H9 (cell line): Measurements from ENCODE around the gene DNHD1. TPM values are rescaled to one million over a fixed set of nuclear protein-coding genes. Genes with fewer than 3 reads are reported as not detected.

Experiments used
- DNase-seq: peaks from one replicate; pipeline ENCODE4 v3.0.0-alpha.2; 2017
- H2AFZ ChIP-seq: one replicate; pipeline ENCODE4 v1.6.1; 2013; ENCODE audit warnings: mild to moderate bottlenecking, low read length, control low read depth, moderate library complexity
- H2AK5ac ChIP-seq: 2 replicates; pipeline ENCODE4 v1.6.1; 2013; ENCODE audit warnings: low read length, control low read depth, mixed read lengths; ENCODE audit not compliant: insufficient read length
- H2BK120ac ChIP-seq: one replicate; pipeline ENCODE4 v1.6.1; 2013; ENCODE audit warnings: low read depth, mild to moderate bottlenecking, low read length, control low read depth, inconsistent platforms; ENCODE audit not compliant: poor library complexity, severe bottlenecking
- H2BK12ac ChIP-seq: 2 replicates; pipeline ENCODE4 v1.6.1; 2013; ENCODE audit warnings: low read length, control low read depth, mixed read lengths, low read depth; ENCODE audit not compliant: insufficient read length
- H2BK15ac ChIP-seq: 2 replicates; pipeline ENCODE4 v1.6.1; 2013; ENCODE audit warnings: low read depth, low read length, control low read depth
- H2BK20ac ChIP-seq: one replicate; pipeline ENCODE4 v1.6.1; 2013; ENCODE audit warnings: low read depth, mild to moderate bottlenecking, low read length, control low read depth, inconsistent platforms; ENCODE audit not compliant: poor library complexity, severe bottlenecking
- H2BK5ac ChIP-seq: 2 replicates; pipeline ENCODE4 v1.6.1; 2013; ENCODE audit warnings: low read length, control low read depth, mixed read lengths; ENCODE audit not compliant: insufficient read length
- H3K14ac ChIP-seq: 2 replicates; pipeline ENCODE4 v1.6.1; 2013; ENCODE audit warnings: low read length, control low read depth; ENCODE audit not compliant: insufficient read depth
- H3K18ac ChIP-seq: 2 replicates; pipeline ENCODE4 v1.6.1; 2013; ENCODE audit warnings: low read depth, mild to moderate bottlenecking, mixed read lengths, low read length, control low read depth; ENCODE audit not compliant: insufficient read length
- H3K23ac ChIP-seq: 2 replicates; pipeline ENCODE4 v1.6.1; 2013; ENCODE audit warnings: low read length, control low read depth, mixed read lengths, low read depth; ENCODE audit not compliant: insufficient read length
- H3K23me2 ChIP-seq: 2 replicates; pipeline ENCODE4 v1.6.1; 2013; ENCODE audit warnings: low read depth, mild to moderate bottlenecking, mixed read lengths, low read length, control low read depth; ENCODE audit not compliant: insufficient read length, poor library complexity, severe bottlenecking
- H3K27ac ChIP-seq: 2 replicates; pipeline ENCODE4 v1.5.1; 2013; ENCODE audit warnings: low read length, control low read depth, mixed read lengths, low read depth; ENCODE audit not compliant: insufficient read length
- H3K27me3 ChIP-seq: 2 replicates; pipeline ENCODE4 v1.6.1; 2013; ENCODE audit warnings: low read length, control low read depth, inconsistent platforms; ENCODE audit not compliant: insufficient read depth
- H3K4ac ChIP-seq: 2 replicates; pipeline ENCODE4 v1.6.1; 2013; ENCODE audit warnings: low read depth, mild to moderate bottlenecking, control low read depth, inconsistent platforms, low read length, moderate library complexity
- H3K4me1 ChIP-seq: 2 replicates; pipeline ENCODE4 v1.6.1; 2013; ENCODE audit warnings: low read length, control low read depth, inconsistent platforms; ENCODE audit not compliant: insufficient read depth
- H3K4me2 ChIP-seq: 2 replicates; pipeline ENCODE4 v1.6.1; 2013; ENCODE audit warnings: low read length, control low read depth, mixed read lengths; ENCODE audit not compliant: insufficient read length, insufficient read depth
- H3K56ac ChIP-seq: 2 replicates; pipeline ENCODE4 v1.6.1; 2013; ENCODE audit warnings: low read depth, mild to moderate bottlenecking, mixed read lengths, low read length, control low read depth; ENCODE audit not compliant: insufficient read length
- H3K79me1 ChIP-seq: 2 replicates; pipeline ENCODE4 v1.6.1; 2013; ENCODE audit warnings: low read depth, mild to moderate bottlenecking, moderate library complexity, low read length, control low read depth, inconsistent platforms; ENCODE audit not compliant: insufficient read depth, poor library complexity, severe bottlenecking
- H3K79me2 ChIP-seq: 2 replicates; pipeline ENCODE4 v1.6.1; 2013; ENCODE audit warnings: low read length, control low read depth, inconsistent platforms; ENCODE audit not compliant: insufficient read depth
- H3K9ac ChIP-seq: 2 replicates; pipeline ENCODE4 v1.6.1; 2013; ENCODE audit warnings: low read length, control low read depth, mixed read lengths; ENCODE audit not compliant: insufficient read length; ENCODE audit errors: extremely low read depth
- H3K9me3 ChIP-seq: one replicate; pipeline ENCODE4 v1.6.1; 2013; ENCODE audit warnings: low read depth, low read length, inconsistent platforms; ENCODE audit not compliant: control insufficient read depth
- H3T11ph ChIP-seq: one replicate; pipeline ENCODE4 v1.6.1; 2013; ENCODE audit warnings: mild to moderate bottlenecking, low read length, control low read depth, inconsistent platforms
- H4K20me1 ChIP-seq: one replicate; pipeline ENCODE4 v1.6.1; 2013; ENCODE audit not compliant: control insufficient read depth, insufficient read length, insufficient read depth
- H4K5ac ChIP-seq: 2 replicates; pipeline ENCODE4 v1.6.1; 2013; ENCODE audit warnings: low read depth, mild to moderate bottlenecking, mixed read lengths, low read length, control low read depth; ENCODE audit not compliant: insufficient read length
- H4K8ac ChIP-seq: replicated peaks from 2 replicates; pipeline ENCODE4 v1.6.1; 2013; ENCODE audit warnings: low read length, control low read depth, mixed read lengths, low read depth; ENCODE audit not compliant: insufficient read length
- H4K91ac ChIP-seq: 2 replicates; pipeline ENCODE4 v1.6.1; 2013; ENCODE audit warnings: low read depth, mild to moderate bottlenecking, moderate library complexity, mixed read lengths, low read length, control low read depth; ENCODE audit not compliant: insufficient read length
- H3K27ac Mint-ChIP-seq, 3 experiments: 2 replicates in 2 of 3; 3 replicates in 1 of 3; pipeline ENCODE4 v1.8.0; 2020 to 2021; ENCODE audit warnings: mixed read lengths in 3 of 3, mild to moderate bottlenecking in 1 of 3, moderate library complexity in 1 of 3
- H3K27me3 Mint-ChIP-seq: 2 replicates; pipeline ENCODE4 v1.8.0; 2021; ENCODE audit warnings: low read depth, mild to moderate bottlenecking, moderate library complexity, mixed read lengths
- H3K36me3 Mint-ChIP-seq, 3 experiments: 2 replicates in 2 of 3; 3 replicates in 1 of 3; pipeline ENCODE4 v1.8.0; 2020 to 2021; ENCODE audit warnings: low read depth in 3 of 3, mixed read lengths in 3 of 3; ENCODE audit not compliant: insufficient read depth in 1 of 3
- H3K4me1 Mint-ChIP-seq, 2 experiments: 2 replicates each; pipeline ENCODE4 v1.8.0; 2020; ENCODE audit warnings: mixed read lengths in 2 of 2
- H3K4me3 Mint-ChIP-seq, 2 experiments: 2 replicates in 1 of 2; 3 replicates in 1 of 2; pipeline ENCODE4 v1.8.0; 2020 to 2021; ENCODE audit warnings: mild to moderate bottlenecking in 2 of 2, mixed read lengths in 2 of 2, moderate library complexity in 1 of 2
- H3K9me3 Mint-ChIP-seq, 2 experiments: 2 replicates in 1 of 2; 3 replicates in 1 of 2; pipeline ENCODE4 v1.8.0; 2020; ENCODE audit warnings: mild to moderate bottlenecking in 2 of 2, mixed read lengths in 2 of 2, moderate library complexity in 1 of 2
- CTCF ChIP-seq: fragments of 200-600 bp; sonication (generic); conservative IDR thresholded peaks from 3 replicates; pipeline ENCODE4 v1.8.0; 2021; ENCODE audit warnings: antibody characterized with exemption, mild to moderate bottlenecking
- WGBS: extraction: QIAGEN DNeasy Blood & Tissue Kit; methylation state at CpG from one replicate; pipeline ENCODE4 v1.1.7; 2013; ENCODE audit warnings: missing lambda C conversion rate, low lambda C conversion rate, mixed read lengths; ENCODE audit not compliant: insufficient read length; ENCODE audit errors: extremely low coverage; 5-methylcytosine and 5-hydroxymethylcytosine counted together
- total RNA-seq: library from RNA; stranded (reverse); gene quantifications from 2 replicates; pipeline ENCODE4 v1.2.1, GENCODE V29; 2021

Gene DNHD1
- total RNA-seq, 1 experiment from 2014 or later, result 3.5 TPM

- no peak overlapping the region for H2AK5ac ChIP-seq
- Mint-ChIP-seq H3K4me1 (no peaks in the 10 kb centered on the region), H3K27me3 (no peaks in the 10 kb centered on the region), H3K36me3 (peaks cover 0 to 2% (median 0%) of the 10 kb centered on the region in 3 experiments; a peak in 2 of 7 replicates), H3K27ac (no peak overlapping the region), H3K9me3 (no peaks in the 10 kb centered on the region), H3K4me3 (no peak overlapping the region)
- no peaks in the 10 kb centered on the region for H3K79me1 ChIP-seq
- no peaks in the 10 kb centered on the region for H3K79me2 ChIP-seq
- no peaks in the 10 kb centered on the region for H3K23me2 ChIP-seq
- no peaks in the 10 kb centered on the region for H3K9me3 ChIP-seq
- no peak overlapping the region for H2BK120ac ChIP-seq
- H4K91ac ChIP-seq, result no peak overlapping the region
- no peak overlapping the region for H3K56ac ChIP-seq
- no peaks in the 10 kb centered on the region for H3K4me1 ChIP-seq
- no peak overlapping the region for H2BK20ac ChIP-seq
- H4K5ac ChIP-seq, result no peak overlapping the region
- no peak overlapping the region for H2BK5ac ChIP-seq
- H3K9ac ChIP-seq, result no peak overlapping the region
- H3K27me3 ChIP-seq, result no peaks in the 10 kb centered on the region
- no peak overlapping the region for H3K23ac ChIP-seq
- no peak overlapping the region for H2AFZ ChIP-seq
- peak; percentile 81 for TF ChIP-seq CTCF
- H2BK15ac ChIP-seq, result no peak overlapping the region
- no peak overlapping the region for H3K18ac ChIP-seq
- H4K8ac ChIP-seq, result no peak overlapping the region
- no peak overlapping the region for H3K4me2 ChIP-seq
- H3T11ph ChIP-seq, result no peak overlapping the region
- no peaks in the 10 kb centered on the region for H4K20me1 ChIP-seq
- H3K27ac ChIP-seq, result no peak overlapping the region
- DNase-seq, result no peak
- no peak overlapping the region for H3K14ac ChIP-seq
- H3K4ac ChIP-seq, result no peak overlapping the region
- no CpG with 5 or more reads among the region's 1 CpG for WGBS
- H2BK12ac ChIP-seq, result no peak overlapping the region
These were observed 34.2 kb downstream of the DNHD1 start for GRCh38 chr11:6531267-6531752.
